Natural killer cell (primary cell): ENCODE results near the gene NPLOC4. TPM values are rescaled to one million over a fixed set of nuclear protein-coding genes. Genes with fewer than 3 reads are reported as not detected.

Source experiments
- ATAC-seq, 3 donors: fragments of 150-1000 bp in 2 of 3; fragments of 200-7000 bp in 1 of 3; cut with Tn5 transposase; 1 replicate in 1 of 3; 2 replicates in 2 of 3; pipeline ENCODE4 v1.10.0; 2021; ENCODE audit warnings: mild to moderate bottlenecking in 2 of 3, moderate library complexity in 2 of 3
- DNase-seq, 2 donors: peaks; one replicate each; pipeline versions ENCODE4 v3.0.0 to v3.0.0-alpha.2; 2013 to 2021; ENCODE audit warnings: mixed read lengths in 1 of 2
- H3K27ac ChIP-seq: one replicate; pipeline ENCODE4 v1.5.1; 2013; ENCODE audit warnings: mild to moderate bottlenecking, low read length
- H3K27me3 ChIP-seq: one replicate; pipeline ENCODE4 v1.6.1; 2013; ENCODE audit warnings: low read length; ENCODE audit not compliant: control insufficient read depth, insufficient read depth
- H3K36me3 ChIP-seq: one replicate; pipeline ENCODE4 v1.6.1; 2013; ENCODE audit warnings: low read length; ENCODE audit not compliant: control insufficient read depth, insufficient read depth
- H3K4me1 ChIP-seq: one replicate; pipeline ENCODE4 v1.6.1; 2013; ENCODE audit warnings: low read length; ENCODE audit not compliant: control insufficient read depth, insufficient read depth
- H3K4me3 ChIP-seq: one replicate; pipeline ENCODE4 v1.5.1; 2013; ENCODE audit warnings: low read length
- H3K9me3 ChIP-seq: one replicate; pipeline ENCODE4 v1.6.1; 2013; ENCODE audit warnings: low read length; ENCODE audit not compliant: control insufficient read depth, insufficient read depth
- H3K27ac Mint-ChIP-seq, 2 donors: one replicate each; pipeline ENCODE4 v1.8.0; 2022; ENCODE audit warnings: mild to moderate bottlenecking in 2 of 2, mixed read lengths in 2 of 2, moderate library complexity in 1 of 2
- H3K27me3 Mint-ChIP-seq, 2 donors: one replicate each; pipeline ENCODE4 v1.8.0; 2022; ENCODE audit warnings: low read depth in 2 of 2, mixed read lengths in 2 of 2
- H3K36me3 Mint-ChIP-seq: one replicate; pipeline ENCODE4 v1.8.0; 2022; ENCODE audit warnings: mixed read lengths
- H3K4me1 Mint-ChIP-seq, 2 donors: one replicate each; pipeline ENCODE4 v1.8.0; 2022; ENCODE audit warnings: mixed read lengths in 2 of 2
- H3K4me3 Mint-ChIP-seq: one replicate; pipeline ENCODE4 v1.8.0; 2022; ENCODE audit warnings: mild to moderate bottlenecking, moderate library complexity, mixed read lengths
- H3K9me3 Mint-ChIP-seq, 2 donors: one replicate each; pipeline ENCODE4 v1.8.0; 2022; ENCODE audit warnings: mixed read lengths in 2 of 2
- CTCF ChIP-seq: fragments of 200-600 bp; IDR thresholded peaks from one replicate; pipeline ENCODE4 v1.8.0; 2022; ENCODE audit warnings: antibody characterized with exemption
- WGBS: methylation state at CpG from one replicate; pipeline ENCODE4 v1.1.7; 2013; ENCODE audit warnings: missing lambda C conversion rate; ENCODE audit not compliant: insufficient coverage; 5-methylcytosine and 5-hydroxymethylcytosine counted together
- intact Hi-C: fragments of 100-400 bp; cut with micrococcal nuclease; formaldehyde crosslinking; loops from one replicate; pipeline ENCODE4 v1.14.2; 2022
- total RNA-seq, 4 donors: library from RNA; stranded (reverse); fragments of 120-200 nt in 1 of 4; gene quantifications; one replicate each; pipeline versions ENCODE4 v1.2.3 to v1.2.4, GENCODE V29; 2013 to 2022

The NPLOC4 gene
- total RNA-seq, 3 donors from 2014 or later (not counting 1 experiment from before 2014, with no cell fraction given) = 96.2 to 117 (median 99.1) TPM

DNA sequence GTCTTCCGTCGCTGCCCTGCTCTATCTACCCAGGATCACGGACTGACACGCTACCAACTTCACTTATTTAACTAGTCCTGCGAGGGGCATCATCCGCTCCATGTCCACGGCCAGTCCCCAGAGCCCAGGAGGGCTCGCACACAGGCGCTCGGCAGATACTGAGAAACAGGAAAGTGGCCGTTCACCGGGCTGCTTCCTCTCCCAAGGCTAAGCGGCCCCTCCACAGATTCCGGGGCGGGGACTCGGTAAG lies 29.1 kb upstream of the NPLOC4 start:
- peaks cover 41% of the 10 kb centered on the region for H3K4me1 ChIP-seq
- H3K27ac Mint-ChIP-seq = peak overlapping the region; percentile 89 to 94

DNA sequence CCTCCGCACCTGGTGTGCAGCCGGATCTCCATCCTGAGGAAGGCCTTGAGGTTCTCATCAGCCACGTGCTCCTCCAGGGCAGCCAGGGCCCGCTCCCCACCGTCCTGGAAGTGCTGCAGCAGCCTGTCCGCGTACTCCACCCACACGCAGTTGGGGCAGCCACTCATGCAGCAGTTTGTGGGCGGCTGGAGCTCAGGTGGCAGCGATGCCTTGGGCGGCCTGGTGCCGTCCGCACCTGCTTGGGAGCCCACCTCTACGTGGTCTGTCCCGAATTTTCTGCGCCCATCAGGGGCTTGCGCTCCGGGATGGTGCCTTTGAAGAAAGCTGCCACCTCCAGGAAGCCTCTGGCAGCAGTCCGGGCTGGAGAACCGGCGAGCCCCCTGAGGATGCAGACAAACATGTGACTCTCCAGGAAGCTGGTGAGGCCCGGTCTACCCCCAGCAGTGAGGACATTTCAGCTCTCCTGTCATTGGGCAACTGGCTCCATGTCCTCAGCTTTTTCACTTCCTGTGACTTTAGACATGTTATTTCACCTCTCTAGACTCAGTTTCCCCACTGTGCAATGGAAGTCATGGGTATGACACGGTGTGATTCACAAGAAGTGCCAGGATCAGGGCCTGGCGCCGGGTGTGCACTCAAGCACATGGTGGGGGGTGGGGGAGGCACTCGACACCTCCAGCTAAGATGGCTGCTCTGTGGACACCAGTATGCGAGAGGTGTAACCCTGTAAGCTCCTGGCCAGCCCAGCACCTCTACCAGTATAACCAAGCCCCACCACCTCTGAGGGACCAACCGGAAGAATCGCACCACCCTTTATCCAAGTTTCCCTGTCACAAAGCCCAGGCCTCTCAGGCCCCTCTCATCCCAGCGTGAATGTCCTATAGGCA lies 28.5 kb upstream of the NPLOC4 start:
- peak overlapping the region; percentile 94 for H3K4me3 Mint-ChIP-seq
- Histone ChIP-seq H3K27ac (peak overlapping the region; percentile 83), H3K4me1 (peaks cover 41% of the 10 kb centered on the region), H3K27me3 (no peaks in the 10 kb centered on the region), H3K36me3 (peaks cover 11% of the 10 kb centered on the region), H3K9me3 (no peaks in the 10 kb centered on the region), H3K4me3 (peak overlapping the region; percentile 89)
- no peaks in the 10 kb centered on the region for H3K9me3 Mint-ChIP-seq
- intact Hi-C loops = loop anchor here (5.0 kb wide), 1 partner anchor 37 kb away; the partner anchor contains the start of gene MRPL12
- H3K27me3 Mint-ChIP-seq = no peaks in the 10 kb centered on the region
- no peaks in the 10 kb centered on the region for H3K36me3 Mint-ChIP-seq
- peaks cover 15 to 23% of the 10 kb centered on the region in 2 donors for H3K4me1 Mint-ChIP-seq
- ATAC-seq (peak; percentile 23 to 35 (median 33)), DNase-seq (peak; percentile 33 to 64)
- TF ChIP-seq CTCF = no peak
- H3K27ac Mint-ChIP-seq = peak overlapping the region; percentile 89 to 94
- WGBS = 53% methylated on average over 29 of the region's 30 CpGs

More for the DNA sequence above, 29.1 kb upstream of the NPLOC4 start:
- peak overlapping the region; percentile 94 for H3K4me3 Mint-ChIP-seq
- Histone ChIP-seq H3K36me3 (peaks cover 15% of the 10 kb centered on the region), H3K27me3 (no peaks in the 10 kb centered on the region), H3K27ac (peak overlapping the region; percentile 83), H3K9me3 (no peaks in the 10 kb centered on the region), H3K4me3 (peak overlapping the region; percentile 89)
- H3K27me3 Mint-ChIP-seq = no peaks in the 10 kb centered on the region
- WGBS = under 1% methylated on average over 16 of the region's 16 CpGs
- DNase-seq (peak in 1 of 2 donors; percentile 58), ATAC-seq (peak; percentile 22 to 47 (median 27))
- no peak for TF ChIP-seq CTCF
- intact Hi-C loops = loop anchor here (5.0 kb wide), 1 partner anchor 36 kb away; the partner anchor contains the start of gene MRPL12
- H3K36me3 Mint-ChIP-seq = no peaks in the 10 kb centered on the region
- H3K4me1 Mint-ChIP-seq = peaks cover 15 to 23% of the 10 kb centered on the region in 2 donors
- H3K9me3 Mint-ChIP-seq = no peaks in the 10 kb centered on the region

GRCh38 chr17:81664051-81664470 lies 27.1 kb upstream of the NPLOC4 start:
- TF ChIP-seq CTCF = no peak
- Mint-ChIP-seq H3K9me3 (no peaks in the 10 kb centered on the region), H3K4me1 (peaks cover 15 to 23% of the 10 kb centered on the region in 2 donors), H3K27me3 (no peaks in the 10 kb centered on the region), H3K36me3 (no peaks in the 10 kb centered on the region), H3K27ac (no peak overlapping the region), H3K4me3 (no peak overlapping the region)
- intact Hi-C loops = no loop called here
- no peaks in the 10 kb centered on the region for H3K27me3 ChIP-seq
- H3K4me1 ChIP-seq = peaks cover 41% of the 10 kb centered on the region
- ATAC-seq = no peak
- WGBS = 80% methylated on average over 7 of the region's 7 CpGs
- H3K4me3 ChIP-seq = no peak overlapping the region
- H3K9me3 ChIP-seq = no peaks in the 10 kb centered on the region
- H3K36me3 ChIP-seq = peaks cover 2% of the 10 kb centered on the region
- no peak for DNase-seq
- no peak overlapping the region for H3K27ac ChIP-seq
